GM19023 (cell line): ENCODE data around the gene MRO.
A peak's percentile ranks its signal among the peaks of the same experiment; 100 is the strongest.
"Not testable (repeated sequence)": the region's sequence is repeated elsewhere in the genome, so short reads cannot be mapped to it uniquely, and the experiment has no call there.

Source experiments
- ATAC-seq: cut with Tn5 transposase; IDR thresholded peaks from one replicate; pipeline ENCODE4 v1.9.1; 2021; ENCODE audit warnings: mild to moderate bottlenecking, moderate library complexity; ENCODE audit not compliant: unreplicated experiment

The MRO gene

DNA sequence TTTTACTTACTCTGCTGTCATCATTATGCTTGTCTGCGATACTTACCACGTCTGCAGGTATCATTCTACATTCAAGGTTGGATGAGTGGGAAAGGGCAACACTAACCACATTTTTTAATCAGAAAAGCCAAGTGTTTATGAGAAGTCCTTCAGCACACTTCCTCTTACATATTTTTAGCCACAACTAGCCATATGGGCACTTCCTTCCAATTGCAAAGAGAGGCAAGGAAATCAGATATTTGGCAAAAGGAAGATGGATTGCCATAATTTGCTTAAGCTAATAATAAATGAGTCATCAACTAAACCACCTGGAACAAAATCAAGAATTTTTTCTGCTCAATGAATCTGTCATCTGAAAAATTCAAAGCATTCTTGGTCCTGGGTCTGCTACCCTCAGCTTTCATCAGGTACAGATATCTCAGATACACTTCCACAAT, 16.7 kb upstream of the MRO start:
- no peak for ATAC-seq

DNA sequence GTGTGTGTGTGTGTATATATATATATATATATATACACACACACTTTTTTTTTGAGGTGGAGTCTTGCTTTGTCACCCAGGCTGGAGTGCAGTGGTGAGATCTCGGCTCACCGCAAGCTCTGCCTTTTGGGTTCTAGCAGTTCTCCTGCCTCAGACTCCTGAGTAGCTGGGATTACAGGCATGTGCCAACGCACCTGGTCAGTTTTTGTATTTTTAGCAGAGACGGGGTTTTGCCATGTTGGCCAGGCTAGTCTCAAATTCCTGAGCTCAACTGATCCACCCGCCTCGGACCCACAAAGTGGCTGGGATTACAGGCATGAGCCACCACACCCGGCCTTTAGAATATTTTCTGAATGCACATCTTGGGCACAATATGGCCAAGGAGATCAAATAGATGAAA, 13.7 kb upstream of the MRO start:
- ATAC-seq, result not testable (repeated sequence)

DNA sequence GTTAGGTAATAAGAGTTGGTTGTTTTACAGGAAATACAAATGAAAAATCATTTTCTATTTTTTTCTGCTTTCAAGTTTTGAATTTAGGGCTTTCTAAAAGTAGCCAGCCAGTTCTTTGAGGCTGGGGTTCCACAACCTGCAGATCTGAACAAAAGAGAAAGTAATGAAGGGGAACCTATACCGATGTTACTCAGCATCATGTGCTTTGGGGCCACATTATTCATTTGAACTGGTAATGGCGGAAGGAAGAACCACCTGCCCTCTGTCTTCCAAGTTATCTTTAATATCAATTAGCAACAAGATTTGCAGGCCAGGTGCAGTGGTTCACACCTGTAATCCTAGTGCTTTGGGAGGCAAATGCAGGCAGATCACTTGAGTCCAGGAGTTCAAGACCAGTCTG, 12.9 kb upstream of the MRO start:
- ATAC-seq, result no peak

DNA sequence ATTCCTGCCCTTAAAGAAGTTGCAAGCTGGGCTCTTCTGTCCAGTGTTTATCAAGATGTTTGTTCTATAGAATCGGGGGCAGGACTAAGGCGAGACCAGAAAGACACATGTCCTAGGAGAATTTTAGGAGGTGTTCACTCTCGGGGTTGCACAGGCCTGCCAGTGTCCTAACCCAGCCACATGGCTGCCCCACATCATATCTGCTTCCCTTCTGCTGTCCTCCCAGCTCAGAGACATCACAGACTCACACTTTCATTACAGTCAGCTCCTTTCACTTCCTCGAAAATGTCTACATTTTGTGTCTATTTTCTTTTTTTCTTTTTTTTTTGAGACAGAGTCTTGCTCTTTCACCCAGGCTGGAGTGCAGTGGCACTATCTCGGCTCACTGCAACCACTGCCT, 10.7 kb upstream of the MRO start:
- ATAC-seq, result peak; percentile 66

DNA sequence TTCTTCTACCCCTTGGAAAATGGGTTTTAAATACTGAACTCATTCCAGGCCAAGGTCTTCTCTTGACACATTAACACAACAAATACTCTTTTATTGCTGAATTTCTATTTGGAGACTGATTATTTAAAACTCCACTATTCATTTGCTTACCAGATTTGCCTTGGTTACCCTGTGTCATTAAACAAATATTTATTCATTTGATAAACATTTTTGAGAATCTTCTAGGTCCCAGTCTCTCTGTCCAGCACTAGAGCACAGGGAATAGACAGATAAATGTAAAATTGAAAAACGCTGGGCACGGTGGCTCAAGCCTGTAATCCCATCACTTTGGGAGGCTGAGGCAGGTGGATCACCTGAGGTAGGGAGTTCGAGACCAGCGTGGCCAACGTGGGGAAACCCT, 9.8 kb upstream of the MRO start:
- ATAC-seq, result no peak

DNA sequence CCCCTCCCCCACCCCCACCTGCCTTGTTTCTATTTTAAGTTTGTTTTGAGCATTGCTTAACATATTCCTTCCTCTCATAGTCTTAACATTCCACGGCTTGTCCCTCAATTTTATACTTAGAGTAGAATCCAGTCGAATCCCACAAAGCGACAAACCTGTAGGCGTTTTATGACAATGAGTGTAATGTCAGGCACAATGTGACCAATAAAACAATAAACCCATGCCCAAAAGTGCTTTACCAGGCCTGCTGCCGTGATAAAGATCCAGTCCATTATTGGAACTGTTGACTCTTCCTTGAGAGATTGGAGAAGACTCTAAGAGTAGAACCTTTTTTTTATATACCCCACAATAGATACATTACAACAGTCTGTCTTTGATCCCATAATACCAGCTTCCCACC, 6.2 kb upstream of the MRO start:
- no peak for ATAC-seq

DNA sequence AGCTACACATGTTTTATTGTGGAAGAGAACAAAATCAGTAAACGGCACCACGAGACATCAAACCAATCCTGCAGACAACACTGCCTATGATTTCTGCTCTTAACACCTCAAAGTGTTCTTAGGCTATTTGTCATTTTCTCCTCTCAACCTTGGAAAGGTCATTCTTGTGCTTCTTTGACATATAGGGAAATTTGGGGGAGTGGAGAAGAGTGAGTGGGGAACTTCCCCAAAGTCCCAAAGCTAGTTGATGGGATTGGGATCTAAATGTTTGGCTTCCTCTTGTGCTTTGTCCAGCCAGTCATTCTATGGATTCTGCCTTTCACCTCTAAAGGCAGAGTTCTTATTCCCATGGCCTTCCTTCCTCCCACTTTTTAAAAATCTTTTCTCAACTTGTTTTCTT, 5.8 kb upstream of the MRO start:
- ATAC-seq, result no peak

DNA sequence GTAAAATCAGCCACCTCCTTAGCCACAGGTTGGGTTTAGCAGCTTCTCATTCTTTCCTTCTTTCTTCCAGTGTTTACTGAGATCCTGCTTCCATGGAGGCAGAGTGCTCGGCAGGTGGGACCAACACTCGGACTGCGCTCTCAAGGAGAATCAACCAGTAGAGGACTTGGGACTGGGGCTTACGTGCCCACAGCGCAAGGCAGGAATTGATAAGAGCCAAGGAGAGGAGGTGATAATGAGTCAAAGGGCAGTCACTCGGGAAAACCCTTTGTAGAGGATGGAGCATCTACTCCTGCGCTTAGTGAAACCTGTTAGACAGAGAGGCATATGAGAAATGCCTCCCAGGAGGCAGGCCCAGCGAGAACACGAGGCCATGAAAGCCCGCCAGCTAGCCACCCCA, 2.9 kb upstream of the MRO start:
- no peak for ATAC-seq

DNA sequence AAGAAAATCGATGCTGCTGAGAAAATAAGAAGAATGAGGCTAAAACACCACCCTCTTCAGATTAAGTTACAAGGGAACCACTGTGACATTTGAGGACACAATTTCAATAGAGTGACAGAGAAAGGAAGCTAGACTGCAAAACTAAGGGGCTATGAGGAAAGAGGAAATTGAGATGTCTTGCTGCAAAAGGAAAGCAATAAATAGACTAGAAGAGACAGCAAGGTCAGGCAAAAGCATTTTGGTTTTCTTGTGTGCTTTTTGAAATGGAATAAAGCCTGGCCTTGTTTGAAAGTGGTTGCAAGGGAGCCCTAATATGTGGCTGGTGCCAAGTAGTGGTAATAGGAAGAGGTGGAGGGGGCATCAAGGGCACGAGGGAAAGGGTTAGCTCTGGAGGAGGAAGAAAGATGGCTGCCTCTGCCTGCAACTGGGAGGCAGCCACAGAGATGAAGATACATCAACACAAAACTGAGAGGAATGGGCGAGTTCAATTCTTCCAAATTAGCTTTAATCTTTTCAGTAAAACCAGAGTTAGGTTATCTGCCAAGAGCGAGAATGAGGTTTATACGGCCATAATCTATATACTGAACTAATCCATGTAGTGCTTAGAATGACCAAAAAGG, 1.2 kb upstream of the MRO start:
- ATAC-seq, result no peak

DNA sequence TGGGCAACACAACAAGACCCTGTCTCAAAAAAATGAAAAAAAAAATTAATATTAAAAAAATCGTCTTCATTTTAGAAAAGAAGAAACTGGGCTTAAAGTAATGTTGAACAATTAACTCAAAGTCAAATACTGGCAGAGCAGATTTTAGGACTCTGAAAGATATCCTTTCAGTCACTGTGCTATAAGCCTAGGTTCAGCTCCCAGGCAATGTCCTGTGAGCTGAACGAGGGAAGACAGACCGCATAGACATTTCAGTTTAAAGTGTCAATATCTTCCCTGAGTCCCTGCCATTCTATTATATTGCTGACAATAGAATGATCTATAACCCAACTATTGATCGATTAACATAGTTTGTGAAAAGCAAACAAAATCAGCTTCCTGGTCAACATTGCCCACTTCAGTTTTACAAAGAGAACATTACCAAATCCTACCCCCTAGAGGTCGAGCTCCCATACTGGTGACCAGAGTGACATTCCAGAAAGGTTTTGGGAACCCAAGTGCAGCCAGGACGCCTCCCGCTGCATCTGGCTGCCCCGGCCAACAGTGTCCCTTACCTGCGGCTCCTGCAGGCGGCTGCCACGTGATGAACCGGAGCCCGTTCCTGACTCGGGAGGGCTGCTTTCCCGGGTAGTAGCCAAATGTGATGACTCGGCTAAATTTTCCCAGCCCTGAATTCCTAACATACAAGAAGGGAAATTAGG, 639 bp downstream of the MRO start:
- no peak for ATAC-seq

DNA sequence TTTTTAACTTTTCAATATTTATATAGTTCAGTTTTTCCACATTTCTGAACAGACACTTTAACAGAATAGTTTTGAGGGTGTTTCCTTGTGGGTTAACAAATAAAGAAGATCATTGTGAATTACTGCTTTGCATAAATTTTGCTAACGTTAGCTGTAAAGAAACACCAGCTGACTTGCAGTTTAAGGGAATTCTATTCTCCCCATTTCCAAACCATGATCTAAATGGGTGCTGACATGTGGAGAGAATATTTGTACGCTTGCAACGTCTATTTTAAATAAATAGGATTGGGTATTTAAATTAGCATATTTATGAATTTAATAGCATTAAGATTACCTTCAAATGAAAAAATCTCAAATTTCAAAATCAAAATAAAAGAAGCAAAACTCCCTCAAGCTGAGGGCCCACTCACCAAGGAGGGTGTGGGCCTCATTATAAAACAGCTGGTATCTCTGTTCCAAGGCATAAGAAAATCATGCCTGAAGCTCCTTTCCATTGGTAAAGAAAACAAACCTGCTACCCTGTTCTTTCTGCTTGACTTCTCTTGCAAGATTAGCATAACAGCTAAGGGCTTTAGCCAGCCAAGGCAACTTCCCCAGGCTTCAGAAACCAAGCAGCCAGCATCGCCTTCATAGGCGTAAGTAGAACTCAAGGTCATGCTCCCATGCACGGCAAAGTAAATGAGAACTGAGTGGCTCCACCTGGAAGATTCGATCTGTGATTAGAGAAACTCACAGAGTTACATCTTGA, 3.2 kb downstream of the MRO start:
- ATAC-seq, result no peak

DNA sequence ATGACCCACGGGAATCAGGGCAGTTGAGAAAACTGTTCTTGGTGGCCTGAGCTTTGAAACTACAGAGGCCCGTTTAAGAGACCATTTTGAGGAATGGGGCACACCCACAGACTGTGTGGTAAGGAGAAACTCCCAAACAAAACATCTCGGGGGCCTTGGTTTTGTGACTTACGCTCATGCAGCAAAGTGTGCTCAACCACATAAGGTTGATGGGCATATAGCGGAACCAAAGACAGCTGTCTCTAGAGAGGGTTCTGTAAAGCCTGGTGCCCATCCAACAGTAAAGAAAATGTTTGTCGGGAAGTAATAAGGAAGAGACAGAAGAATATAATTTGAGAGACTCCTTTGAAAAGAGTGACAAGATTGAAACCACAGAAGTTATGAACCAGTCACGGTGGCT, 5.4 kb downstream of the MRO start:
- no peak for ATAC-seq

DNA sequence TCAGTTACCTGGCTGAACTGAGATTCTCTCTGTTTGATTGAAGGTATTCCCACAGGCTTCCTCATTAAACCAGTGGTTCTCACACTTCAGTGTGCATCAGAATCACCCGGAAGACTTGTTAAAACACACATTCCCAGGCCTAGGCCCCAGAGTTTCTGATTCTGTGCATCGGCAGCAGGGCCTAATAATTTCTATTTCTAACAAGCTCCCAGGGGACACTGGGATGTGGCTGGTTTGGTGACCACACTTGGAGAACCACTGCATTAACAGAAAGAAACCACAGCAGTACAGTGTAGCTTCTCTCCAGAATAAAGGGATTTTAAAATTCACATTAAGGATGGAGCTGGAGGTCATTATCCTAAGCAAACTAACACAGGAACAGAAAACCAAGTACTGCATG, 6.5 kb downstream of the MRO start:
- ATAC-seq, result no peak

DNA sequence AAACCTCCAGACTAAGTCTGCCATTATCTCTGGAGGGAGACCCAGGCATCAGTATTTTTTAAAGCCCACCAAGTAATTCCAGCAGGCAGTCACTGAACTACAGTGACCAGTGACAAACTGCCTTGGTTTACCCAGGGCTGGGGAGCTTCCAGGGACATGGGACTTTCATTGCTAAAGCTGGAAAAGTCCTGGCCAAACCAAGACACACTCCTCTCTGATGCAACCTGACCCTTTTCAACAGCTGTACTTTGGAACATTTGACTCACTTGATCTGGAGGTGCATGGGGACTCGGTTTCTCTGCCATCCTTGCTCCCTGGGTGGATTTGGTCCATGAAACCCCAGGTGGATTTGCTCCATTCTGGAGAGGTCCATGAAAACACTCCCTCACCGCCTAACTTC, 7.0 kb downstream of the MRO start:
- ATAC-seq, result no peak

DNA sequence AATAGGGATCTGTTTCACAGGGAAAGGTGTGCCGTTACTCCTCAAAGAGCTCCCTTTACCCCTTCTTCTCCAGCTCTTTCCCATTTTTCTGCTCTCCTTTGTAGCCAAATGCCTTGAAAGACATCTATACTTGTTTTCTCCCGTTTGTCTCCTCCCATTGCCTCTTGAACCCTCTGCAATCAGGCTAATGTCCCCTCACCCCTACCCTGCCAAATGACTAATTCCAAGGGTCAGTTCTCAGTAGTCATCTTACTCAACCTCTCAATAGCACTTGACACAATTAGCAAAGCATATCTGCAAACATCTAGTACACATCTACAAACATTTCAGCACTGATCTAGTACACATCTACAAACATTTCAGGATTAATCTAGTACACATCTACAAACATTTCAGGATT, 12.6 kb downstream of the MRO start:
- ATAC-seq, result no peak

DNA sequence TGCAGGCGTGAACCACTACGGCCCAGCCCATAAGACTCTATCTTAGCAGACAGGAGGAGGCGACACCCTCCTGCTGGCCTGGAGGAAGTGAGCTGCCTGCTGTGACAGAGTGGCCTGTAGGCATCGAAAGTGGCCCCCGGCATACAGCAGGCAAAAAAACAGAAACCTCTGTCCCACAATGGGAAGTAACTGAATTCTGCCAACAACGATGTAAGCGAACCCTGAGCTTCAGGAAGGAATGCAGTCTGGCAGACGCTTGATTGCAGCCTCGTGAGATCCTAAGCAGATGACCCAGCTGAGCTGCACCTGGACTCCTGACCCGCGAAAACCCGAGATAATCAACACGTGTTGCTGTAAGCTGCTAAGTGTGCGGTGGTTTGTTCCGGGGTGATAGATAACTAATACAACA, 13.6 kb downstream of the MRO start:
- no peak for ATAC-seq

DNA sequence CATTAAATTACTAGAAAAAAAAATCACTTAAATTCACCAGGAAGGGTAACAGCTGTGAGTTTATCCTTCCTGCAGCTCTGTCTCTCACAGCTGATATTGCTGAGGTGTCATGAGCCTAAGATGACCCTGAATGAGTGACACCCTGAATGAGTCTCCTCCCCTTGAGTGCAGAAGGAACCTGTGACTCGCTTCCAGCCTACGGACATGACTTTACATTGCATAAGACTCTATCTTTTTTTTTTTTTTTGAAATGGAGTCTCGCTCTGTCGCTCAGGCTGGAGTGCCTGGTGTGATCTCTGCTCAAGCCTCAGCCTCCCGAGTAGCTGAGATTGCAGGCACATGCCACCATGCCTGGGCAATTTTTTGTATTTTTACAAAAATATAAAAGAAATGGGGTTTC, 14.1 kb downstream of the MRO start:
- ATAC-seq, result no peak

DNA sequence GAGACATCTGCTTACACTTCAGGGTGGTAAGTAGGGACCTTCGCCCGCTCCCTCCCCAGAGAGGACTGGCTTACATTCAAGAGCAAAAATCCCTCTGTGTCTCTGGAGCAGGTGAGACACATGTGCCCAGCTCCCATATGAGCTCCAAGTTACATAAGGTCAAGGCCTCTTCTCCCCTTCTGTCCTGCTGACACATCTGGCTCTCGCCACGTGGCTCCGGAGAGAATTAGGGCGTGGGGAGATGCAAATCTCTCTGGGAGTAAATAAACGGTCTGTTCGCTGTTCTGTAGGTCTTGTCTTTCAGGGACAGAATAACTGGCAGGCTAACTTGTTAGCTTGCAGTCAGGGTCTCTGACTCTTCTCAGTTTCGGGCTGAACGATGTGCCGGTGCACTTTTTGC, 16.2 kb downstream of the MRO start:
- no peak for ATAC-seq

DNA sequence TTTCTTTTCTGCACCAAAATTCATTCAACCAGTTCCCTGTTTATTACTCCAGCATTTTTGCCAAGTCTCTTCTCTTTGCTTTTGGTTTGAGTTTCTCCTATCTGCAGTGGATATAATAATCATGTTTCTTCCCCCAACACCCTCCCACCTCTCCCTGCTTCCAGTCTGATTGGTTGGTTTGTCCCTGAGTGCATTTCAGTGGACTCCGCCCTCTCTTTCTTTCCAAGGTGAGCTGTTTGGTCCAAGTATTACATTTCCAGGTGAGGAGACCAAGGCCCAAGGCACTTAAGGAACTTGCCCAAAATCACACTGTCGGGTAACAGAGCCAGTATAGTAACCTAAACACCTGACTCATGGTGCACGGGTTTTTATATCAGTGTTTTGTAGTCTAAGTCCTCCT, 17.7 kb downstream of the MRO start:
- ATAC-seq, result no peak

DNA sequence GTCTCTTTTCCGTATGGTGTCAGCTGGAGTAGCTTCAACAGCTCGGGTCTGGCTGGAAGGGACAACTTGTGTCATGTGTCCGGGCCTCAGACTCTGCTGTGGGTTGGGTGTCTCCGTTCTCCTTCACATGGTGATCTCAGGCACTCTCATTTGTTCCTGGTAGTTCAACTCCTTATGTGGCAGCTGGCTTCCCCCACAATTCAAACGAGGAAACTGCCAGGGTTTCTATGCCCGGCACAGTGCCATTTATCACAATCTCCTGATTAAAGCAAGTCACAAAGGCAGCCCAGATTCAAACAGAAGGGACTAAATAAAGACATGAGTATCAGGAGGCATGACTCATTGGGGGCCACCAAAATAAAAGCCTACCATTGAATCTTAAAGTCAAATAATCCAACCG, 22.7 kb downstream of the MRO start:
- no peak for ATAC-seq

DNA sequence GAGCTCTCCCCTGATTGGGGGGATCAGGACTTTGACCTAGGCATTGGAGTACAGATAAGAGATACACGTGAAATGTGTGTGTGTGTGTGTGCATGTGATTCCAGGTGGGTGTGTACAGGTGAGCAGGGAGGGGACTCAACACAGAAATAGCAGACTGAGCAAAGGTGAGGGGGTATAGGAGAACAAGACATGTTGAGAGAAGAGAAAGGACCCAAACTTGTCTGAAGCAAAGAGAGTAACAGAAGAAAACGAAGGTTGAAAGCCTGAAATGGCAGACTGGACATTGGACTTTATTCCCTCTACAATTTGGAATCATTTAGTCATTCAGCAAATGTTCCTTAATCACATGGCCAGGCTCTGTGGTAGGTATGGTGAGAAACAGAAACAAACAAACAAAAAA, 23.3 kb downstream of the MRO start:
- no peak for ATAC-seq
